Loucy (cell line): ENCODE measurements around the gene GRB10.

Experiments
- H2AFZ ChIP-seq: fragments of 200-600 bp; sonication (generic); 2 replicates; pipeline ENCODE4 v1.6.0; 2016; ENCODE audit warnings: antibody characterized with exemption, mild to moderate bottlenecking, low read length, moderate library complexity
- H3F3A ChIP-seq: fragments of 200-600 bp; 2 replicates; pipeline ENCODE4 v1.6.0; 2016; ENCODE audit warnings: antibody characterized with exemption, low read depth, mild to moderate bottlenecking
- H3K27me3 ChIP-seq: fragments of 200-600 bp; sonication (generic); 2 replicates; pipeline ENCODE4 v1.6.1; 2014; ENCODE audit warnings: low read length, mild to moderate bottlenecking; ENCODE audit not compliant: insufficient read depth, poor library complexity, severe bottlenecking
- H3K36me3 ChIP-seq: fragments of 200-600 bp; sonication (generic); 2 replicates; pipeline ENCODE4 v1.6.1; 2016; ENCODE audit warnings: low read length; ENCODE audit not compliant: insufficient read depth
- H3K4me1 ChIP-seq: fragments of 200-600 bp; sonication (generic); 2 replicates; pipeline ENCODE4 v1.5.1; 2014; ENCODE audit warnings: low read length, mild to moderate bottlenecking; ENCODE audit not compliant: insufficient read depth, poor library complexity, severe bottlenecking
- H3K4me2 ChIP-seq: fragments of 200-600 bp; sonication (generic); 2 replicates; pipeline ENCODE4 v1.6.0; 2014; ENCODE audit warnings: antibody characterized with exemption, low read length, low read depth, mild to moderate bottlenecking; ENCODE audit not compliant: poor library complexity, severe bottlenecking
- H3K4me3 ChIP-seq: fragments of 200-600 bp; sonication (generic); 2 replicates; pipeline ENCODE4 v1.5.1; 2014; ENCODE audit warnings: low read length, mild to moderate bottlenecking, mixed read lengths; ENCODE audit not compliant: poor library complexity, severe bottlenecking
- H3K79me2 ChIP-seq: fragments of 200-600 bp; sonication (generic); 2 replicates; pipeline ENCODE4 v1.6.1; 2014; ENCODE audit warnings: low read length; ENCODE audit not compliant: insufficient read depth
- H3K9ac ChIP-seq: fragments of 200-600 bp; sonication (generic); 2 replicates; pipeline ENCODE4 v1.6.0; 2014; ENCODE audit warnings: mild to moderate bottlenecking, low read depth, low read length, moderate library complexity; ENCODE audit not compliant: poor library complexity, severe bottlenecking
- H3K9me2 ChIP-seq: fragments of 200-600 bp; sonication (generic); replicated peaks from 2 replicates; pipeline ENCODE4 v1.6.1; 2016; ENCODE audit warnings: low read depth, low read length, mixed read lengths
- H3K9me3 ChIP-seq: fragments of 200-600 bp; sonication (generic); 2 replicates; pipeline ENCODE4 v1.6.1; 2014; ENCODE audit warnings: mild to moderate bottlenecking, antibody characterized with exemption, low read length, low read depth; ENCODE audit not compliant: insufficient read depth
- H4K20me1 ChIP-seq: fragments of 200-600 bp; sonication (generic); 2 replicates; pipeline ENCODE4 v1.6.0; 2014; ENCODE audit warnings: antibody characterized with exemption, low read length, mild to moderate bottlenecking; ENCODE audit not compliant: insufficient read depth, poor library complexity, severe bottlenecking
- EZH2phosphoT487 ChIP-seq: fragments of 200-600 bp; IDR thresholded peaks from 2 replicates; pipeline ENCODE4 v1.6.1; 2018; ENCODE audit warnings: antibody characterized with exemption, mild to moderate bottlenecking, moderate library complexity, borderline replicate concordance
- TF ChIP-seq, protein P1 (sequence below): fragments of 200-600 bp; sonication (generic); conservative IDR thresholded peaks from 2 replicates; pipeline ENCODE4 v1.5.1; 2014; ENCODE audit warnings: mild to moderate bottlenecking, antibody characterized with exemption, low read length

Gene GRB10

DNA sequence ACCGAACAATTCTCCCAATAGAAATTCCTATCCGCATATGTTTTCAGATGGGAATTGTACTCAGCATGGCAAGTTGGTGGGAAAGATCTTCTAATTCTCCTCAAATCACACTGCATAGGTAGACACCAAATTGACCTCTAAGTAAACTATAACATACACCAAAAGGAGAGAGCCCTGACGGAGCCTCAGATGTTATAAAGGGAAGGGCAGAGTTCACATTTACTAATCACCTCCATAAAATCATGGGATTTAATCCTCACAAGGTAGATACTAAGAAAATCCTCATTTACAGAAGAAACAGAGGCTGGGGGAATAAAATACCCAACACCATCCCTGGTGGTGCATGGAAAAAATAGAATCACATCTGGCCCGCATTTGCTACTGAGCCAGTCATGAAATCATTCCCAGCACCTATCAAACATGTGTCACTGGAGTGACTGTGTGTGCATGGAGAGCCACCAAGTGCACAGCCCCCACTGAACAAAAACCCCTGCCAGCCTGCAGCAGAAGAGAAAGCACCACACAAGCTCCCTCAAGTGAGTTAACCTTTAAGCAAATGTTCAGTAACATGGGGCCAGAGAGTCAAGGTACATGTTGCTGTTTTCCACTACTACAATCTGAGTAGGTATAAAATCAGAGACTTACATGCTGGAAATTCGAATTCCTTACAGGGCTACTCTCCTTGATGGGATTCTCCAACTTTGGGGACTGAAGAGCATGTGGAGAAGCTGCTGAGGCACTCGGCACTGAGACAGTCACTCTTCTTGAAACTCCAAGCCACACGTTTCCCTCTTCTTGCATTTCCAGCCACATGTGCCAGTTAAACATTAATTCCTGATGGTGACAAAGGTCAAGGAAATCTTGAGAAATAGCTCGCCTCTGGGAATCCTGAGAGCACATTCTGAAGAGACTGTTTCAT lies 217.8 kb downstream of the GRB10 start, which contains the start of gene DDC:
TSS of gene DDC (minus strand) at position 766 of the 919 bp plus-strand sequence. CDS start 21,320 bp downstream, outside the sequence.
- no peaks in the 10 kb centered on the region for H3K27me3 ChIP-seq
- H3K36me3 ChIP-seq: no peaks in the 10 kb centered on the region
- no peak within 1 kb of the TSS for H3K4me2 ChIP-seq
- no peak within 1 kb of the TSS for H2AFZ ChIP-seq
- no peaks in the 10 kb centered on the region for H3K9me2 ChIP-seq
- H3K4me3 ChIP-seq: no peak within 1 kb of the TSS
- H3F3A ChIP-seq: no peaks in the 10 kb centered on the region
- H4K20me1 ChIP-seq: no peaks in the 10 kb centered on the region
- no peaks in the 10 kb centered on the region for H3K9me3 ChIP-seq
- H3K79me2 ChIP-seq: no peaks in the 10 kb centered on the region
- H3K4me1 ChIP-seq: no peaks in the 10 kb centered on the region
- H3K9ac ChIP-seq: no peak within 1 kb of the TSS
- TF ChIP-seq, protein P1, sequence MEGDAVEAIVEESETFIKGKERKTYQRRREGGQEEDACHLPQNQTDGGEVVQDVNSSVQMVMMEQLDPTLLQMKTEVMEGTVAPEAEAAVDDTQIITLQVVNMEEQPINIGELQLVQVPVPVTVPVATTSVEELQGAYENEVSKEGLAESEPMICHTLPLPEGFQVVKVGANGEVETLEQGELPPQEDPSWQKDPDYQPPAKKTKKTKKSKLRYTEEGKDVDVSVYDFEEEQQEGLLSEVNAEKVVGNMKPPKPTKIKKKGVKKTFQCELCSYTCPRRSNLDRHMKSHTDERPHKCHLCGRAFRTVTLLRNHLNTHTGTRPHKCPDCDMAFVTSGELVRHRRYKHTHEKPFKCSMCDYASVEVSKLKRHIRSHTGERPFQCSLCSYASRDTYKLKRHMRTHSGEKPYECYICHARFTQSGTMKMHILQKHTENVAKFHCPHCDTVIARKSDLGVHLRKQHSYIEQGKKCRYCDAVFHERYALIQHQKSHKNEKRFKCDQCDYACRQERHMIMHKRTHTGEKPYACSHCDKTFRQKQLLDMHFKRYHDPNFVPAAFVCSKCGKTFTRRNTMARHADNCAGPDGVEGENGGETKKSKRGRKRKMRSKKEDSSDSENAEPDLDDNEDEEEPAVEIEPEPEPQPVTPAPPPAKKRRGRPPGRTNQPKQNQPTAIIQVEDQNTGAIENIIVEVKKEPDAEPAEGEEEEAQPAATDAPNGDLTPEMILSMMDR: no peak
- TF ChIP-seq EZH2phosphoT487: no peak

GRCh38 chr7:50564171-50564570 lies 218.5 kb downstream of the GRB10 start:
- H3K4me3 ChIP-seq: no peak overlapping the region
- no peaks in the 10 kb centered on the region for H3K4me1 ChIP-seq
- H3K79me2 ChIP-seq: no peaks in the 10 kb centered on the region
- no peak overlapping the region for H2AFZ ChIP-seq
- no peak overlapping the region for H3K9ac ChIP-seq
- no peaks in the 10 kb centered on the region for H3F3A ChIP-seq
- H3K36me3 ChIP-seq: no peaks in the 10 kb centered on the region
- H3K27me3 ChIP-seq: no peaks in the 10 kb centered on the region
- H4K20me1 ChIP-seq: no peaks in the 10 kb centered on the region
- H3K9me2 ChIP-seq: no peaks in the 10 kb centered on the region
- no peak overlapping the region for H3K4me2 ChIP-seq
- TF ChIP-seq, protein P1: no peak
- TF ChIP-seq EZH2phosphoT487: no peak
- no peaks in the 10 kb centered on the region for H3K9me3 ChIP-seq

GRCh38 chr7:50562136-50562535 lies 220.6 kb downstream of the GRB10 start:
- Histone ChIP-seq H3K79me2 (no peaks in the 10 kb centered on the region), H3K4me3 (no peak overlapping the region), H3F3A (no peaks in the 10 kb centered on the region), H3K9ac (no peak overlapping the region), H3K9me3 (no peaks in the 10 kb centered on the region), H3K4me1 (no peaks in the 10 kb centered on the region), H3K4me2 (no peak overlapping the region), H3K27me3 (no peaks in the 10 kb centered on the region), H3K9me2 (no peaks in the 10 kb centered on the region), H3K36me3 (no peaks in the 10 kb centered on the region), H2AFZ (no peak overlapping the region), H4K20me1 (no peaks in the 10 kb centered on the region)
- TF ChIP-seq EZH2phosphoT487: no peak
- TF ChIP-seq, protein P1: no peak
